Measurements from ENCODE around the gene LRTM2.

LRTM2 gene

DNA sequence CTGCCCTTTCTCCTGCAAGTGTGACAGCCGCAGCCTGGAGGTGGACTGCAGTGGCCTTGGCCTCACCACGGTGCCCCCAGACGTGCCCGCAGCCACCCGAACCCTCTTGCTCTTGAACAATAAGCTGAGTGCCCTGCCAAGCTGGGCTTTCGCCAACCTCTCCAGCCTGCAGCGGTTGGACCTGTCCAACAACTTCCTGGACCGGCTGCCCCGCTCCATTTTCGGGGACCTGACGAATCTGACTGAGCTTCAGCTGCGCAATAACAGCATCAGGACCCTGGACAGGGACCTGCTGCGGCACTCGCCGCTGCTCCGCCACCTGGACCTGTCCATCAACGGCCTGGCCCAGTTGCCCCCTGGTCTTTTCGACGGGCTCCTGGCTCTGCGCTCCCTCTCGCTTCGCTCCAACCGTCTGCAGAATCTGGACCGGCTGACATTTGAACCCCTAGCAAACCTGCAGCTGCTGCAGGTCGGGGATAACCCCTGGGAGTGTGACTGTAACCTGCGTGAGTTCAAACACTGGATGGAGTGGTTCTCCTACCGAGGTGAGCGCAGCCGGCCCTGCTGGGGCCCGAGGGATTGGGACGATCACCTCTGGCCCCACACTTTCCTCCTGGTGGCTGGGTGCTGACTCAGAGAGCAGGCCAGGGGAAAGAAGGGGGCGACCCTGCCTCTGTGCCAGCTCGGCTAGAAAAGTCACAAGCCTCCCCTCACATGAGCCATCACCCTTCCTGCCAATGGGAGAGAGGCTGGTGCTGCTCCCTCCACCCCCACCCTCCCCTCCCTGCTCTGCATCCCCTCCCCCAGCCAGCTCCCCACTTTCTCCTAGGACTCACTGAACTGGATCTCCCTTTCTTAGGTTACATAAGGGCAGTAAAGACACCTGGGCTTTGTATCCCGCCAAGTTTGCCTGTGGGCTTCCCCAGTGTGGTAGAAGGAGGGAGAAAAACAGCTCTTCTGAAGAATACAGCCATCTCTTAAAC lies 10.9 kb downstream of the LRTM2 start:
- TF ChIP-seq POLR2AphosphoS5 (IDR thresholded peaks at IDR 0.05; ENCODE audit: low read depth, low read length): no peak
- TF ChIP-seq TAF1 (IDR thresholded peaks at IDR 0.05; ENCODE audit: borderline replicate concordance, insufficient read depth, low read length): no peak
- peak; percentile 67; the same call in 1 of the 2 replicates for TF ChIP-seq SIN3A (IDR thresholded peaks at IDR 0.05; ENCODE audit: borderline replicate concordance, insufficient read depth, low read length)
- TF ChIP-seq, protein P1, sequence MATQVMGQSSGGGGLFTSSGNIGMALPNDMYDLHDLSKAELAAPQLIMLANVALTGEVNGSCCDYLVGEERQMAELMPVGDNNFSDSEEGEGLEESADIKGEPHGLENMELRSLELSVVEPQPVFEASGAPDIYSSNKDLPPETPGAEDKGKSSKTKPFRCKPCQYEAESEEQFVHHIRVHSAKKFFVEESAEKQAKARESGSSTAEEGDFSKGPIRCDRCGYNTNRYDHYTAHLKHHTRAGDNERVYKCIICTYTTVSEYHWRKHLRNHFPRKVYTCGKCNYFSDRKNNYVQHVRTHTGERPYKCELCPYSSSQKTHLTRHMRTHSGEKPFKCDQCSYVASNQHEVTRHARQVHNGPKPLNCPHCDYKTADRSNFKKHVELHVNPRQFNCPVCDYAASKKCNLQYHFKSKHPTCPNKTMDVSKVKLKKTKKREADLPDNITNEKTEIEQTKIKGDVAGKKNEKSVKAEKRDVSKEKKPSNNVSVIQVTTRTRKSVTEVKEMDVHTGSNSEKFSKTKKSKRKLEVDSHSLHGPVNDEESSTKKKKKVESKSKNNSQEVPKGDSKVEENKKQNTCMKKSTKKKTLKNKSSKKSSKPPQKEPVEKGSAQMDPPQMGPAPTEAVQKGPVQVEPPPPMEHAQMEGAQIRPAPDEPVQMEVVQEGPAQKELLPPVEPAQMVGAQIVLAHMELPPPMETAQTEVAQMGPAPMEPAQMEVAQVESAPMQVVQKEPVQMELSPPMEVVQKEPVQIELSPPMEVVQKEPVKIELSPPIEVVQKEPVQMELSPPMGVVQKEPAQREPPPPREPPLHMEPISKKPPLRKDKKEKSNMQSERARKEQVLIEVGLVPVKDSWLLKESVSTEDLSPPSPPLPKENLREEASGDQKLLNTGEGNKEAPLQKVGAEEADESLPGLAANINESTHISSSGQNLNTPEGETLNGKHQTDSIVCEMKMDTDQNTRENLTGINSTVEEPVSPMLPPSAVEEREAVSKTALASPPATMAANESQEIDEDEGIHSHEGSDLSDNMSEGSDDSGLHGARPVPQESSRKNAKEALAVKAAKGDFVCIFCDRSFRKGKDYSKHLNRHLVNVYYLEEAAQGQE (IDR thresholded peaks at IDR 0.05; ENCODE audit: insufficient read depth in 1 of 2, low read depth in 2 of 2, low read length in 2 of 2): peak; percentile 97
- TF ChIP-seq FOXP2 (optimal IDR thresholded peaks at IDR 0.05; ENCODE audit: borderline replicate concordance, extremely low read depth, extremely low read length, insufficient read depth): no peak

DNA sequence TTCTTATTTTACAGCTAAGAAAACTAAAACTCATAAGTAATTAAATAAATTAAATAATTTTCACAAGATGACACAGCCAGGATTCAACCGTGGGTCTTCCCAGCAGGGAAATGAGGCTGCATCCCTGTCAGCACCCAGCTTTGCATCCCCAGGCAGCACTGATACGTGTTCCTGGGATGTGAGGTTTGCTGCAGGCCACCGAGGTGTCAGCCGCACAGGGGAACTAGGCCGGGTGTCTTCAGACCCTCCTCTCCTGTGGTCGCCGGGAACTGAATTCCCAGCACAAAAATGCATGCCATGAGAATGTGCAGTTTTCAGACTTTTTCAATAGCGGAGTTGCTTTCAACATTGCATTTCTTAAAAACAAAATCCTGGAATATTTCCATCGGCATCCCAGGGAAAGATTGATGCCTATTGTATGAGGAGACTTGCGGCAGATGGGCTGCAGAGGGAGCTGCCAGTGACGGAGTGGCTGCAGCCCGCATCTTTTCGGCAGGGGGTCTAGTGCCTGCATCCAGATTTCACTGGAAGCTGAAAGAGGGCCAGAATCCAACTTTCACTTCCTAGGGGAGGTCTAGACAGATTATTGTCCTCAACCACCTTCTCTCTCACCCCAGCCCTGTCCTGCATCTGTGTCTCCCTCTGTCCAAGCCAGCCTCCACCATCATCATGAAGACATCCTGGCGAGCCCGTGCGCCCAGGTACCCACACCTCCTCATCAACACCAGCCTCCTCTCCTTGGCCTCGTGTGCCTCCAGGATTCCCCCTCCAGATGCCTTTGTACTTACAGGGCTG lies 12.6 kb downstream of the LRTM2 start:
- TF ChIP-seq SIN3A (IDR thresholded peaks at IDR 0.05; ENCODE audit: borderline replicate concordance, insufficient read depth, low read length): no peak
- no peak for TF ChIP-seq FOXP2 (optimal IDR thresholded peaks at IDR 0.05; ENCODE audit: borderline replicate concordance, extremely low read depth, extremely low read length, insufficient read depth)
- TF ChIP-seq, protein P1 (IDR thresholded peaks at IDR 0.05; ENCODE audit: insufficient read depth in 1 of 2, low read depth in 2 of 2, low read length in 2 of 2): no peak
- no peak for TF ChIP-seq POLR2AphosphoS5 (IDR thresholded peaks at IDR 0.05; ENCODE audit: low read depth, low read length)

DNA sequence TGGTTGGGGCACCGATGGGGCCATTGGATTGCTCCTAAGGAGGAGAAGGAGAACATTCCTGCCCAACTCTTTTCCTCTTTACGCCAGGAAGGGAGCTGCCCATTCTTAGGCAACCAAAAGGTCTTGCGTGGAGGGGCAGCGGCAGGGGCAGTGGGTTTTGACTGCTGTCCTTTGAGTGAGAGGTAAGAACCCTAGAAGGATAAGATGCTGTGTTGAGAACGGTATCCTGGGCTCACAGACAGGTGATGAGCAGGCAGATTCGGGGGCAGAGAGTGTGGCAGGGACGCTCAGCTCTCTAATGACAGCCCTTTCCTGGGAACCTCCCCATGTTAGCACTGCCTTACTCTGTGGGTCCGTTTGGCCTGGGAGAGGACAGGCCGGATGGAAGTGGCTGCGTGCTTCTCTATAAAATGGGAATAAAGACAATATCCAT lies 13.2 kb downstream of the LRTM2 start:
- no peak for TF ChIP-seq FOXP2 (optimal IDR thresholded peaks at IDR 0.05; ENCODE audit: borderline replicate concordance, extremely low read depth, extremely low read length, insufficient read depth)
- no peak for TF ChIP-seq SIN3A (IDR thresholded peaks at IDR 0.05; ENCODE audit: borderline replicate concordance, insufficient read depth, low read length)
- no peak for TF ChIP-seq TAF1 (IDR thresholded peaks at IDR 0.05; ENCODE audit: borderline replicate concordance, insufficient read depth, low read length)

DNA sequence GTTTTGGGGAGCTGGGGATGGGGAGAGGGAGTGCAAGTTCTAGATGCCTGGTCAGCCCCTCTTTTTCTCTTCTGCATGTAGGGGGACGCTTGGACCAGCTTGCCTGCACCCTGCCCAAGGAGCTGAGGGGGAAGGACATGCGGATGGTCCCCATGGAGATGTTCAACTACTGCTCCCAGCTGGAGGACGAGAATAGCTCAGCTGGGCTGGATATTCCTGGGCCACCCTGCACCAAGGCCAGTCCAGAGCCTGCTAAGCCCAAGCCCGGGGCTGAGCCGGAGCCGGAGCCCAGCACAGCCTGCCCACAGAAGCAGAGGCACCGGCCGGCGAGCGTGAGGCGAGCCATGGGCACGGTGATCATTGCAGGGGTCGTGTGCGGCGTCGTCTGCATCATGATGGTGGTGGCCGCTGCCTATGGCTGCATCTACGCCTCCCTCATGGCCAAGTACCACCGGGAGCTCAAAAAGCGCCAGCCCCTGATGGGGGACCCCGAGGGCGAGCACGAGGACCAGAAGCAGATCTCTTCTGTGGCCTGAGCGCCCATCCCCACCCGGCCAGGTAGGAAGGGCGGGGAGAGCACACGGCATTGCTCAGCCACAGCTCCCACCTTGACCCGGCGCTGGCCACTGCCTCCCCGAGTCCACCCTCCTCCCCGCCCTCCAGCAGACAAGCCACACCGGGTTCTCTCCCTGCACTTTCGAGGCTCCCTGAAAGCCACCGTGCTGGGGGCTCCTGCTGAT lies 14.0 kb downstream of the LRTM2 start:
- TF ChIP-seq FOXP2 (optimal IDR thresholded peaks at IDR 0.05; ENCODE audit: borderline replicate concordance, extremely low read depth, extremely low read length, insufficient read depth) (no peak), TAF1 (IDR thresholded peaks at IDR 0.05; ENCODE audit: borderline replicate concordance, insufficient read depth, low read length) (no peak), POLR2AphosphoS5 (IDR thresholded peaks at IDR 0.05; ENCODE audit: low read depth, low read length) (no peak), SIN3A (IDR thresholded peaks at IDR 0.05; ENCODE audit: borderline replicate concordance, insufficient read depth, low read length) (no peak)
- TF ChIP-seq, protein P1 (IDR thresholded peaks at IDR 0.05; ENCODE audit: insufficient read depth in 1 of 2, low read depth in 2 of 2, low read length in 2 of 2): no peak

Data from PFSK-1 (cell line).